ENCODE results near the gene RTP1.

- TF ChIP-seq CTCF (conservative IDR thresholded peaks at IDR 0.05; ENCODE audit: low read depth, low read length) (no peak), EZH2 (IDR thresholded peaks at IDR 0.05; ENCODE audit: borderline replicate concordance, low read depth, low read length, poor library complexity, severe bottlenecking) (no peak)
These were observed 18.2 kb downstream of the RTP1 start for GRCh38 chr3:187215460-187215859.

Data from A673 (cell line).